ENCODE measurements around the gene TRA2B. TPM values are rescaled to one million over a fixed set of nuclear protein-coding genes. Genes with fewer than 3 reads are reported as not detected.

The TRA2B gene
- total RNA-seq, 1 donor from 2014 or later: 205 TPM

DNA sequence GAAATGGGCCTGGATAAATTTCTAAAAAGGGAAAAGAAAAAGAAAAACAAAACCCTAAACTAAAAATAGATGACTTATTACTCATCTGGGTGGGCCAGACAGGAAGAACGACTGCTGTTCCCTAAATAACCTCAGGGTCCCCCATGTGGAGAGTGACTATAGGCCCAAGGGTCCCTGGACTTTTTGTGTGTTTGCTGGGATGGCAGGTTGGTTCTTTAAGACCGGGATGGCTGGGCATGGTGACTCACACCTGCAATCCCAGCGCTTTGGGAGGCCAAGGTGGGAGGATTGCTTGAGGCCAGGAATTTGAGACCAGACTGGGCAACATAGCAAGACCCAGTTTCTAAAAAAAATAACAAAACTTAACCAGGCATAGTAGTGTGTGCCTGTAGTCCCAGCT is 43.8 kb upstream of the TRA2B start:
- no peaks in the 10 kb centered on the region for H3K9me3 Mint-ChIP-seq (ENCODE audit: low read depth)
- H3K36me3 Mint-ChIP-seq (ENCODE audit: insufficient read depth): no peaks in the 10 kb centered on the region
- H3K4me3 Mint-ChIP-seq (ENCODE audit: low read depth): no peak overlapping the region
- DNase-seq (ENCODE audit: low spot score, unreplicated experiment): no peak
- TF ChIP-seq, protein P1, sequence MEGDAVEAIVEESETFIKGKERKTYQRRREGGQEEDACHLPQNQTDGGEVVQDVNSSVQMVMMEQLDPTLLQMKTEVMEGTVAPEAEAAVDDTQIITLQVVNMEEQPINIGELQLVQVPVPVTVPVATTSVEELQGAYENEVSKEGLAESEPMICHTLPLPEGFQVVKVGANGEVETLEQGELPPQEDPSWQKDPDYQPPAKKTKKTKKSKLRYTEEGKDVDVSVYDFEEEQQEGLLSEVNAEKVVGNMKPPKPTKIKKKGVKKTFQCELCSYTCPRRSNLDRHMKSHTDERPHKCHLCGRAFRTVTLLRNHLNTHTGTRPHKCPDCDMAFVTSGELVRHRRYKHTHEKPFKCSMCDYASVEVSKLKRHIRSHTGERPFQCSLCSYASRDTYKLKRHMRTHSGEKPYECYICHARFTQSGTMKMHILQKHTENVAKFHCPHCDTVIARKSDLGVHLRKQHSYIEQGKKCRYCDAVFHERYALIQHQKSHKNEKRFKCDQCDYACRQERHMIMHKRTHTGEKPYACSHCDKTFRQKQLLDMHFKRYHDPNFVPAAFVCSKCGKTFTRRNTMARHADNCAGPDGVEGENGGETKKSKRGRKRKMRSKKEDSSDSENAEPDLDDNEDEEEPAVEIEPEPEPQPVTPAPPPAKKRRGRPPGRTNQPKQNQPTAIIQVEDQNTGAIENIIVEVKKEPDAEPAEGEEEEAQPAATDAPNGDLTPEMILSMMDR (IDR thresholded peaks at IDR 0.05; ENCODE audit: unreplicated experiment): no peak
- H3K27me3 Mint-ChIP-seq: peaks cover 40% of the 10 kb centered on the region
- H3K4me1 Mint-ChIP-seq (ENCODE audit: low read depth): peaks cover 3% of the 10 kb centered on the region
- no peak overlapping the region for H3K27ac Mint-ChIP-seq

DNA sequence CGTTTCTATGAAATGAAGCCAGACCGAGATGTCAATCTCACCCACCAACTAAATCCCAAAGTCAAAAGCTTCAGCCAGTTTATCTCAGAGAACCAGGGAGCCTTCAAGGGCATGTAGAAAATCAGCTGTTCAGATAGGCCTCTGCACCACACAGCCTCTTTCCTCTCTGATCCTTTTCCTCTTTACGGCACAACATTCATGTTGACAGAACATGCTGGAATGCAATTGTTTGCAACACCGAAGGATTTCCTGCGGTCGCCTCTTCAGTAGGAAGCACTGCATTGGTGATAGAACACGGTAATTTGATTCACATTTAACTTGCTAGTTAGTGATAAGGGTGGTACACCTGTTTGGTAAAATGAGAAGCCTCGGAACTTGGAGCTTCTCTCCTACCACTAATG is 41.9 kb upstream of the TRA2B start:
- Mint-ChIP-seq H3K4me1 (ENCODE audit: low read depth) (peaks cover 3% of the 10 kb centered on the region), H3K27me3 (peaks cover 41% of the 10 kb centered on the region), H3K9me3 (ENCODE audit: low read depth) (no peaks in the 10 kb centered on the region), H3K4me3 (ENCODE audit: low read depth) (no peak overlapping the region), H3K36me3 (ENCODE audit: insufficient read depth) (no peaks in the 10 kb centered on the region), H3K27ac (no peak overlapping the region)
- TF ChIP-seq, protein P1 (IDR thresholded peaks at IDR 0.05; ENCODE audit: unreplicated experiment): no peak
- DNase-seq (ENCODE audit: low spot score, unreplicated experiment): no peak

DNA sequence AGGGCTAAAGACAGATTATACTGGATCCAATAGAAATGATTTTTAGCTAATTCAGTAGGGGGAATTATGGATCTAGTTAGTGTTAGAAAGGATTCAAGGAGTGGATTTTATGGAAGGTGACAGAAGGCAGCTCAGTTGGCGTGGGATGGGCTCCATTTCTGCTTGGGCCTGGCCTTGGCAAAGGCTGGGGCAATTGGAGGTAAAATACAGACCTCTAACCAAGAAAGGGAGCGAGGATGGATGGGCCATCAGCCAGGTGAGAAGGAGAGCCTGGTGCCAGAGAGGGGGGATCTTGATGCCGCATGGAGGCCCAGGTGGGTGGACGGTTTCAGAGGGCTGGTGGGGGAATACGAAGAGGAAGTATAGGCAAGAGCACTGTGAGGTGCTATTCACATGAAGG is 40.7 kb upstream of the TRA2B start:
- Mint-ChIP-seq H3K4me3 (ENCODE audit: low read depth) (no peak overlapping the region), H3K27ac (no peak overlapping the region), H3K27me3 (peaks cover 37% of the 10 kb centered on the region), H3K36me3 (ENCODE audit: insufficient read depth) (no peaks in the 10 kb centered on the region), H3K4me1 (ENCODE audit: low read depth) (peaks cover 3% of the 10 kb centered on the region), H3K9me3 (ENCODE audit: low read depth) (no peaks in the 10 kb centered on the region)
- DNase-seq (ENCODE audit: low spot score, unreplicated experiment): no peak
- TF ChIP-seq, protein P1 (IDR thresholded peaks at IDR 0.05; ENCODE audit: unreplicated experiment): no peak

DNA sequence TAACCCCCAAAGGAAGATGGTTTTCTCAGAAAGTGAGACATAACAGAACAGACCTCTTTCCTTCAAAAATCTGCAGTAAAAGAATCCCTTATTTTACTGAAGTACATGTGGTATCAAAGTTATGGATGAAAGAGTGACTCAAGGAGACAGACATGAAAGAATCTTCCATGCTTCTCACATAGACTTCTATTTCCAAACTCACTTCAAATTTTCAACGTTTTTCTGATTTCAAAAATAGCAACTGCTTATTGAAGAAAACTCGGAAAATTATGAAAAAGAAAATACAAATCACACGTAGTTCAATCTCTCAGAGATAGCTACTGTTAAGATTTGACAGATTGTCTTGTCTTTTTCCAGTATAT is 39.8 kb upstream of the TRA2B start:
- Mint-ChIP-seq H3K27ac (no peak overlapping the region), H3K9me3 (ENCODE audit: low read depth) (no peaks in the 10 kb centered on the region), H3K36me3 (ENCODE audit: insufficient read depth) (no peaks in the 10 kb centered on the region), H3K4me1 (ENCODE audit: low read depth) (peaks cover 6% of the 10 kb centered on the region), H3K27me3 (peaks cover 31% of the 10 kb centered on the region), H3K4me3 (ENCODE audit: low read depth) (no peak overlapping the region)
- TF ChIP-seq, protein P1 (IDR thresholded peaks at IDR 0.05; ENCODE audit: unreplicated experiment): no peak
- DNase-seq (ENCODE audit: low spot score, unreplicated experiment): no peak

DNA sequence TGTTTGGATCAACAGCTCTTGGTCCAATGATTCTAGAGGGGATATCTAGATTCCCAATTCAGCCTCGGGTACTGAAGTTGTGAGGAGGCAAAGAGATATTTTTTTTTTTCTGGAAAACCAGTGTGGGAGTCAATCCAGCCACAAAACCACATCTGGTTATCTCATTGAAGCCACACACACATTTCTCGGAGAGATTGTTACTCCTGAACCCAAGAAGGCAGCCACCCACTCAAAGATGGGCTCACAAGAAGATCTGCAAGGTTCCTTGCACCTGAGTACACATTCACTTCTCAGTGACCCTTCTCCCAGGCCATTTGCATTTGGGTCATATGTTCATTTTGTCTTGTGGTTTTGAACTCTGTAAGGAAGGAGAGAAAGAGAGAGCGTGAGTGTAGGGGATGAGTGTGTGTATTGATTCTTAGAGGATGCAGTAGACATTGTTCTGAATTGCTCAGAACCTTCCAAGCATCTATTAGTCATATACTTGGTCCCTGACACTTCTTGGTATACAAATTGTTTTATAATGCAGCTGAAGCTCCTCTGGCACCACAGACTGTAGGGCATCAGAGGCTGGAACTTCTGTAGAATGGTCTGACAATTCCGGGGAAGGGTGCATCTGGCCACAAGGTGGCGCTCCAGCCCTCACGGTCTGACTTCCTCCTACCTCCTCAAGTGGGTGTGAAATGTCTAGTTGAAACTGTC is 39.3 kb upstream of the TRA2B start:
- Mint-ChIP-seq H3K27ac (no peak overlapping the region), H3K9me3 (ENCODE audit: low read depth) (no peaks in the 10 kb centered on the region), H3K27me3 (peaks cover 25% of the 10 kb centered on the region), H3K36me3 (ENCODE audit: insufficient read depth) (no peaks in the 10 kb centered on the region), H3K4me3 (ENCODE audit: low read depth) (no peak overlapping the region), H3K4me1 (ENCODE audit: low read depth) (peaks cover 6% of the 10 kb centered on the region)
- peak; percentile 64 for DNase-seq (ENCODE audit: low spot score, unreplicated experiment)
- TF ChIP-seq, protein P1 (IDR thresholded peaks at IDR 0.05; ENCODE audit: unreplicated experiment): peak; percentile 93
